Measurements from ENCODE around the gene TMPRSS4. TPM values are rescaled to one million over a fixed set of nuclear protein-coding genes. Genes with fewer than 3 reads are reported as not detected.

The TMPRSS4 gene
- total and polyA plus RNA-seq, 9 donors, result 0.07 to 5.2 (median 0.25) TPM; not detected in 1

DNA sequence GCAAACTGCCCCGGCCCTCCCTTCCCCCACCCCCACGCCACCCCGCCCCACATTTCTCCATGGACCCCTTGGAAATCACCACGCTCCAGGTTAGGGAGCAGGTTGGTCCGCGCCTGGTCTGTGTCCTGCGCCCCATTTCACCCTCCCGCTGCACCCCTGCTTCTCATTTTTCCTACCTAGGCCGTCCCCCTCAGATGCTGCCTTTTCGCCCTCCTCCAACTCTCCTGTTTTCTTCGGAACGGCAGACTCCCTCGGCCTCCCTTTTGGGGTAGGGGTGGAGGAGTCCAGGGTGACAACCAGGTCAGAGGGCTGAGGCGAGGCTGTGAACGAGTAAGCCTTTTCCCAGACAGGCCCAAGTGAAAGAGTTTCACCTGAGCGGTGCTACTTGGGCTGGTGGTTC, 76.6 kb downstream of the TMPRSS4 start:
- Histone ChIP-seq H3K27ac (ENCODE audit: low read length) (no peak overlapping the region), H3K4me1 (ENCODE audit: control insufficient read depth, insufficient read depth, low read length) (peaks cover 20% of the 10 kb centered on the region), H3K27me3 (ENCODE audit: control insufficient read depth, insufficient read depth, low read length) (peaks cover 92% of the 10 kb centered on the region), H3K9me3 (replicated peaks; ENCODE audit: control insufficient read depth, low read depth, low read length) (no peaks in the 10 kb centered on the region), H3K4me3 (ENCODE audit: low read length) (no peak overlapping the region), H3K36me3 (ENCODE audit: control insufficient read depth, insufficient read depth, low read length) (no peaks in the 10 kb centered on the region)
- DNase-seq, result no peak
- WGBS (ENCODE audit: insufficient coverage), result 3% methylated on average over 9 of the region's 16 CpGs

DNA sequence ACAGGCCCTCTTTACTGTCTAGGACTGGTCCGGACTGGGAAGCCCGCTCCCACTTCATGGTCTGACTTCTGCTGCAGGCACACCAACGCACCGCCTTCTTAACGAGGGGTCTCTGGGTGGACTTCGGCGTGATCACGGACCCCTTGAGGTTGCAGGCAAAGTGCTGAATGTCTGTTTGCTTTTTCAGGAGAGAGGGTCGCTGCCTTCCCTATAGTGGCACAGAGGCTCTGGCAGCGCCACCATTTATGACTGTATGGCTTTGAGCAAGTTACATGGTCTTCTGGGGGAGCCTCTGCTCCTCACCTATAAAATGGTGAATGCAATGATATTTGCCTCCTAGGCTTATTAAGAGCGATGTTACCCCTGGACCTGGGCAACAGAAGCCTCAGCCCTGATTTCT, 77.1 kb downstream of the TMPRSS4 start:
- Histone ChIP-seq H3K27me3 (ENCODE audit: control insufficient read depth, insufficient read depth, low read length) (peaks cover 93% of the 10 kb centered on the region), H3K36me3 (ENCODE audit: control insufficient read depth, insufficient read depth, low read length) (no peaks in the 10 kb centered on the region), H3K9me3 (replicated peaks; ENCODE audit: control insufficient read depth, low read depth, low read length) (no peaks in the 10 kb centered on the region), H3K4me3 (ENCODE audit: low read length) (no peak overlapping the region), H3K4me1 (ENCODE audit: control insufficient read depth, insufficient read depth, low read length) (peaks cover 20% of the 10 kb centered on the region), H3K27ac (ENCODE audit: low read length) (no peak overlapping the region)
- no peak for DNase-seq
- whole genome bisulfite sequencing (ENCODE audit: insufficient coverage), result 48% methylated on average over 8 of the region's 11 CpGs

DNA sequence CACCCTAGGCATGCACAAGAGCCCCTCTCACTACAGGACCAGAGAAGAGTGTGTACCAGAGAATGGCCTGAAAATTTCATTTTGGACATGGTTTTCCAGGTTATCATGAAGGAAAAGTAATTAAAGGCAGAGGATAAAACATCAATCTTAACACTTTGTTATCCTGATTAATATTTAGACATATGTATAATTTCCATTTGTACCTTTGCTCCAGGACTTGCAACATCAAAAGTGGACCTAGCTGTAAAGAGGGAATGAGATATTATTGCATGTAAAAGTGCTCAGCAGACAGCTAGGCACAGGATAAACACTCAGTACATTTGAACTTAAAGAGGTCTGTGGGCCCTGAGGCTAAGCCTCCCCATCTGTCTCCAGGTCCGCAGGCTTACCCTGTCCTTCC, 77.8 kb downstream of the TMPRSS4 start:
- H3K4me3 ChIP-seq (ENCODE audit: low read length), result no peak overlapping the region
- H3K27ac ChIP-seq (ENCODE audit: low read length), result no peak overlapping the region
- H3K4me1 ChIP-seq (ENCODE audit: control insufficient read depth, insufficient read depth, low read length), result peaks cover 20% of the 10 kb centered on the region
- 71% methylated on average over 1 of the region's 1 CpG for WGBS (ENCODE audit: insufficient coverage)
- peaks cover 91% of the 10 kb centered on the region for H3K27me3 ChIP-seq (ENCODE audit: control insufficient read depth, insufficient read depth, low read length)
- DNase-seq, result no peak
- H3K9me3 ChIP-seq (replicated peaks; ENCODE audit: control insufficient read depth, low read depth, low read length), result no peaks in the 10 kb centered on the region
- H3K36me3 ChIP-seq (ENCODE audit: control insufficient read depth, insufficient read depth, low read length), result no peaks in the 10 kb centered on the region

DNA sequence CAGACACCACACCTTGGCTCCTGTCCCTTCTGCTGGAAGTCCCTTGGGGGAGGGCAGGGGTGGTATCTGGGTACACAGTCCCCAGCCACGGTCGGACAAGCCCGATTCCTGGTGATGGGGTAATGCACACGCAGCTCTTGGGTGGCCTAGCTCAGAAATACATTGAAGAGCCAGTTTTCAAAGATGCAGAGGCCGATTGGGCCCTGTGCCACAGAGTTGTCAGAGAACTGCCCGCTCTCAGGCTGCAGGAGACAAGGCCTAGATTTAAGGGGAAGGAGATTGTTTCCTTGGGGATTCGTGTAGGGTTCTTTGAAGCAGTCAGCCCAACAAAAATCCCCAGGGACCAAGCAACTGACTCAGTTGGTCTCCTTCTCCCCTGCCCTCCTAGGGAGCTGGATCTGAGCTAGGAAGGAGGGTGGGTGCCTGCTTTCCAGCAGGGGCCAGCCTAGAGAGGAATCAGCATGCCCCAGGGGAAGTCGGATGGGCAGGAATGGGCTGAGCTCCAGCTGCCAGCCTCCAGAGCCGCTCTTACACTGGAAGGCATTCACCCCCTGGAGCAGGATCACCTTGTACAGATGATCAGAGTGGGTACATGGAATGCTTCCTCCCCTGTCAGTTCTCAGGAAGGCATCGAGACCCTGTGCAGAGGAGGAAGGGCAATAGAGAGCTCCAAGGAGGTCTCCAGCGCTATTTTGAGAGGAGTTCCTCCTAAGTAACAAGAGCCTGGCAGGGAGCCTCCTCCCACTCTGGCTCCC, 79.1 kb downstream of the TMPRSS4 start:
- no peaks in the 10 kb centered on the region for H3K9me3 ChIP-seq (replicated peaks; ENCODE audit: control insufficient read depth, low read depth, low read length)
- no peak overlapping the region for H3K4me3 ChIP-seq (ENCODE audit: low read length)
- peaks cover 20% of the 10 kb centered on the region for H3K4me1 ChIP-seq (ENCODE audit: control insufficient read depth, insufficient read depth, low read length)
- WGBS (ENCODE audit: insufficient coverage), result 42% methylated on average over 7 of the region's 11 CpGs
- no peaks in the 10 kb centered on the region for H3K36me3 ChIP-seq (ENCODE audit: control insufficient read depth, insufficient read depth, low read length)
- no peak overlapping the region for H3K27ac ChIP-seq (ENCODE audit: low read length)
- H3K27me3 ChIP-seq (ENCODE audit: control insufficient read depth, insufficient read depth, low read length), result peaks cover 84% of the 10 kb centered on the region
- DNase-seq, result no peak

DNA sequence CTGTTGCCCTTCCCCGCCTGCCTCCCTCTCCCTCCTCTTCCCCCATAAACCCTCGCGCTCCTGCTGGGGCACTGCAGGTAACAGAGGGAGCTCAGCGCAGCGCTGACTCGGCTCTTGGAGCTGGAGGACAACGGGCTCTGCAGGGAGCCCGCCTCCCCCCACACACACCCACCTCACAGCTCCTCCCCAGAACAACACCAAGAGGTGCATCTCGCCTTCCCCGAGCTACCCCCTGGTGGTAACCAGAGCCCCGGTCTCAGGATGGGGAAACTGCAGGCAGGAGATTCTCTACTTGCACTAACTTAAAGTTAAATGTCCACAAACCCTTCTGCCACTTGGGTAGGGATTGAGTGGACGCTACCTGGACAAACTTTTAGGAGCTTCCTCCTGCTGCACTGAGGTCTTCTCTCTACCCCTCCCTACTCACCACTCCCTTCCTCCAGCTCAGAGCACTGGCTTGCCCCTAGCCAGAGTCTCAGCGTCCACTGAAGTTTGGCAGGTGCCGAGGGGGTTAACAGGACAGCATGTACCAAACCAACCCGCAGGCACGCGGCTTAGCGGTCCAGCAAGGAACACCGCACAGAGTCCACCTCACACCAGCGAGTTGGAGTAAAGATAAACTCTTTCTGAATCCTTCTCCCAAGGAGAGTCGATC, 79.8 kb downstream of the TMPRSS4 start:
- 1% methylated on average over 14 of the region's 21 CpGs for WGBS (ENCODE audit: insufficient coverage)
- no peaks in the 10 kb centered on the region for H3K36me3 ChIP-seq (ENCODE audit: control insufficient read depth, insufficient read depth, low read length)
- H3K27ac ChIP-seq (ENCODE audit: low read length), result no peak overlapping the region
- no peak overlapping the region for H3K4me3 ChIP-seq (ENCODE audit: low read length)
- peaks cover 20% of the 10 kb centered on the region for H3K4me1 ChIP-seq (ENCODE audit: control insufficient read depth, insufficient read depth, low read length)
- H3K27me3 ChIP-seq (ENCODE audit: control insufficient read depth, insufficient read depth, low read length), result peaks cover 77% of the 10 kb centered on the region
- no peak for DNase-seq
- H3K9me3 ChIP-seq (replicated peaks; ENCODE audit: control insufficient read depth, low read depth, low read length), result no peaks in the 10 kb centered on the region

DNA sequence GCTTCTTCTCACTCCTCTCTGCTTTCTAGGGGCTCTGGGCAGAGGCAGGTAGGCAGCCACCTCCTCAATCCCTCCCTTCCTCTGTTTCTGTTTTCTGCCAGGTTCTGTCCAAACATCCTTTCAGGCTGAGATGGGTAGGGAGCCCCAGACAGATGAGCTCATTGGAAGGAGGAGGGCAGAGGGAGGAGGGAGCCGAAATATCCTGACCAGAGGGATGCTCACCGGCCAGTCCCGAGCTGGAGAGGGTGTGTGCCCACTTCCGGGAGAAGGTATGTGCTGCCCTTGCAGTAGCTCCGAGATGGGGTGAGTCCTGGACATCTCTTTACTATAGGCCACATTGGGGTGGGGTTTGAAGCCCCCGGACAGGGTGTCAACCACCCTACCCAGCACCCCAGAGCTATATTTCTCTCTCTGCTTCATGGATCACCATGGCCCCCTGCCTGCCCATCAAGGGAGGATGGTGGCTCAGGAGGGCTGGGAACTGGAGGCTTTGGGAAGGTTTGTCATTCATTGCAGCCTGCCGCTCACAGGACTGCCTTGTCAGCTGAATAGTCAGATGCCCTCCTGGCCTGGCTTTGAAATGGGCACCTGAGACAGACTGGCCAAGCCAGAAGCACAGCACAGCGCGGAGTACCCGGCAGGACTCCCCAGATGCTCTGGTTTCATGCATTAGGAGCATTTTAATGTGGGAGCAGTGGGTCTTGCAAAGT, 80.5 kb downstream of the TMPRSS4 start:
- H3K27me3 ChIP-seq (ENCODE audit: control insufficient read depth, insufficient read depth, low read length), result peaks cover 77% of the 10 kb centered on the region
- no peaks in the 10 kb centered on the region for H3K36me3 ChIP-seq (ENCODE audit: control insufficient read depth, insufficient read depth, low read length)
- DNase-seq, result no peak
- peaks cover 15% of the 10 kb centered on the region for H3K4me1 ChIP-seq (ENCODE audit: control insufficient read depth, insufficient read depth, low read length)
- 25% methylated on average over 4 of the region's 10 CpGs for WGBS (ENCODE audit: insufficient coverage)
- H3K27ac ChIP-seq (ENCODE audit: low read length), result no peak overlapping the region
- H3K9me3 ChIP-seq (replicated peaks; ENCODE audit: control insufficient read depth, low read depth, low read length), result no peaks in the 10 kb centered on the region
- H3K4me3 ChIP-seq (ENCODE audit: low read length), result no peak overlapping the region

DNA sequence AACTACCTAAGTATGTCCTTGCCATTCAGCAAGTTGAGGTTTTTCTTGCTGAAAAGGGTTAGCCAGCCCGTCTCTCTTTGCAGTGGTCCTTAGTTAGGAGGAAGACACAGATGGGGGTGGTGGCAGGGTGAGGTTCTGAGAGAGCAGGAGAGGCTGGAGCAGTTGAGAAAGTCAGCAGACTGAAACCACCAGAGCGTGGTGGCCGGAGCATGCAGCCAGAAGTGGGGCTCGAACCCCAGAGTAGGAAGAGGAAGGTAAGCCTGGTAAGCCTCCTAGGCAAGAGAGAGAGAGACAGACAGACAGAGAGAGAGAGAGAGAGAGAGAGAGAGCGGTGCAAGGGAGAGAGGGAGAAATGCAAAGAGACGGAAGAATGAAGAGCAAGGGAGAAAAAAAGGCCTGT, 84.9 kb downstream of the TMPRSS4 start:
- Histone ChIP-seq H3K9me3 (replicated peaks; ENCODE audit: control insufficient read depth, low read depth, low read length) (no peaks in the 10 kb centered on the region), H3K4me1 (ENCODE audit: control insufficient read depth, insufficient read depth, low read length) (peaks cover 3% of the 10 kb centered on the region), H3K36me3 (ENCODE audit: control insufficient read depth, insufficient read depth, low read length) (no peaks in the 10 kb centered on the region), H3K27ac (ENCODE audit: low read length) (no peak overlapping the region), H3K27me3 (ENCODE audit: control insufficient read depth, insufficient read depth, low read length) (peaks cover 50% of the 10 kb centered on the region), H3K4me3 (ENCODE audit: low read length) (no peak overlapping the region)
- 68% methylated on average over 4 of the region's 6 CpGs for WGBS (ENCODE audit: insufficient coverage)
- no peak for DNase-seq

DNA sequence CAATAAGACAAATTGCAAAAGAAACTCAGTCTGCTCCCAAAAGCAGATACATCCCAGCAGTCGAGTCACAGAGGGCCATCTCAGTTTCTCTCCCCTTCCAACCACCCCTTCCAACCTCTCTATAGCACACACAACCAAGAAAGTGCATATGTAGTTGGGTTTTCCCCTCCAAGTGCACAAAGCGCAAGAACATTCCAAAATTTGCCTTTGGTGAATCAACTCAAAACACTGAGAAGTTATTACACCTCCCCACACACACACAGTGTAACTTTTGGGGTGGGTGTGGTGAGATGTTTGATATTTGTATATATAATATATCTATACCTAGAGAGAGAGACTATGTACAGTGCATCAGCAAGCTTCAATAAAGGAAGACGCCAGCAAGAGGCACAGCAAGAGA, 86.0 kb downstream of the TMPRSS4 start:
- DNase-seq, result no peak
- Histone ChIP-seq H3K9me3 (replicated peaks; ENCODE audit: control insufficient read depth, low read depth, low read length) (no peaks in the 10 kb centered on the region), H3K4me1 (ENCODE audit: control insufficient read depth, insufficient read depth, low read length) (no peaks in the 10 kb centered on the region), H3K4me3 (ENCODE audit: low read length) (no peak overlapping the region), H3K27me3 (ENCODE audit: control insufficient read depth, insufficient read depth, low read length) (peaks cover 39% of the 10 kb centered on the region), H3K36me3 (ENCODE audit: control insufficient read depth, insufficient read depth, low read length) (no peaks in the 10 kb centered on the region), H3K27ac (ENCODE audit: low read length) (no peak overlapping the region)
- no CpG with 5 or more reads among the region's 3 CpGs for WGBS (ENCODE audit: insufficient coverage)

DNA sequence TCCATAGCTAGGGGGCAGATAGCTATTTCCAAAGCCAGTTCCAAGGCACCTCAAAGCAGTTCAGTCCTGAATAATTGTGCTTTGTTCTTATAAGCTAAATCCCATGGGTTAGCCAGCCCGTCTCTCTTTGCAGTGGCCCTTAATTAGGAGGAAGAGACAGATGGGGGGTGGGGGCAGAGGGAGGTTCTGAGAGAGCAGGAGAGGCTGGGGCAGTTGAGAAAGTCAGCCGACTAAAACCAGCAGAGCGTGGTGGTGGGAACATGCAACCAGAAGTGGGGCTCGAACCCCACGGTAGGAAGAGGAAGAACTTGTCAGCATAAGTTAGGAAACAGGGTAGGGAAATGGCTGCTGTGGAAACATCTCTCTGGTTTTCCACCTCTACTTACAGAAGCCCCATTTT, 86.6 kb downstream of the TMPRSS4 start:
- no peak overlapping the region for H3K27ac ChIP-seq (ENCODE audit: low read length)
- WGBS (ENCODE audit: insufficient coverage), result 59% methylated on average over 4 of the region's 5 CpGs
- no peak for DNase-seq
- no peak overlapping the region for H3K4me3 ChIP-seq (ENCODE audit: low read length)
- peaks cover 32% of the 10 kb centered on the region for H3K27me3 ChIP-seq (ENCODE audit: control insufficient read depth, insufficient read depth, low read length)
- H3K9me3 ChIP-seq (replicated peaks; ENCODE audit: control insufficient read depth, low read depth, low read length), result no peaks in the 10 kb centered on the region
- no peaks in the 10 kb centered on the region for H3K36me3 ChIP-seq (ENCODE audit: control insufficient read depth, insufficient read depth, low read length)
- no peaks in the 10 kb centered on the region for H3K4me1 ChIP-seq (ENCODE audit: control insufficient read depth, insufficient read depth, low read length)

DNA sequence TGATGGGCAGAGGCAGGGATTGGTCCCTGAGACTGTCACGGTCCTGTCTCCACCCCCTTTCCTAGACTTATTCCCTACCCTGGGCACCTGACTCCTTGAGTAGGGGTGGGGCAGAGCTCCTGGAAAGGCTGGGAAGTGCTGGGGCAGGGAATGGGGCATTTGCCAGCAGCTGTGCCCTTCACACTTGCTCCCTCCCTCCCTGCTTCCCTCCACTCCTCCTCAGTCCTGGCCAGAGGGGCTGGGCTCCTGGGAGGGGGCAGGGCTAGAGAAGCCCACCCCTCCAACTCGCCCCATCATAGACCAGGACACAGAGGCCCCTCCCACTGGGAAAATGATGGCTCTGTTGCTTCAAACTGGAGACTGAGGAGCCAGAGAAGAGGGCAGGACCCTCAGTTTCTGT, 88.0 kb downstream of the TMPRSS4 start:
- Histone ChIP-seq H3K27ac (ENCODE audit: low read length) (no peak overlapping the region), H3K27me3 (ENCODE audit: control insufficient read depth, insufficient read depth, low read length) (peaks cover 22% of the 10 kb centered on the region), H3K4me1 (ENCODE audit: control insufficient read depth, insufficient read depth, low read length) (peaks cover 8% of the 10 kb centered on the region), H3K4me3 (ENCODE audit: low read length) (no peak overlapping the region), H3K9me3 (replicated peaks; ENCODE audit: control insufficient read depth, low read depth, low read length) (no peaks in the 10 kb centered on the region), H3K36me3 (ENCODE audit: control insufficient read depth, insufficient read depth, low read length) (no peaks in the 10 kb centered on the region)
- DNase-seq, result no peak
- WGBS (ENCODE audit: insufficient coverage), result no CpG with 5 or more reads among the region's 2 CpGs
